Measurements from ENCODE around the gene SOX21. TPM values are rescaled to one million over a fixed set of nuclear protein-coding genes. Genes with fewer than 3 reads are reported as not detected.
A peak's percentile ranks its signal among the peaks of the same experiment; 100 is the strongest.

Gene SOX21
- total and polyA plus RNA-seq, 2 experiments from 2014 or later = 1.7 to 3.5 TPM

- peaks cover 49% of the 10 kb centered on the region for H3K4me1 ChIP-seq (ENCODE audit: insufficient read depth)
- H2AFZ ChIP-seq = no peak overlapping the region
- ATAC-seq (no peak), DNase-seq (ENCODE audit: low spot score) (peak; percentile 54)
- peaks cover 23% of the 10 kb centered on the region for H3K9me3 Mint-ChIP-seq
- H3K27me3 ChIP-seq (ENCODE audit: insufficient read depth) = peaks cover 79% of the 10 kb centered on the region
- no peak overlapping the region for H3K27ac Mint-ChIP-seq
- H4K20me1 ChIP-seq (replicated peaks; ENCODE audit: insufficient read depth) = no peaks in the 10 kb centered on the region
- H3K27me3 Mint-ChIP-seq (ENCODE audit: insufficient read depth, low read depth, poor library complexity) = peaks cover 79% of the 10 kb centered on the region
- peak overlapping the region; percentile 91 for H3K4me2 ChIP-seq
- H3K4me3 ChIP-seq = peak overlapping the region; percentile 61
- peaks cover 18% of the 10 kb centered on the region; the same call in 1 of the 2 replicates for H3F3A ChIP-seq (replicated peaks; ENCODE audit: low read depth)
- H3K9me2 ChIP-seq (ENCODE audit: insufficient read depth) = no peaks in the 10 kb centered on the region
- H3K27ac ChIP-seq (ENCODE audit: low read depth) = peak overlapping the region; percentile 86
- no peaks in the 10 kb centered on the region for H3K36me3 ChIP-seq (ENCODE audit: insufficient read depth)
- peaks cover 21% of the 10 kb centered on the region for H3K36me3 Mint-ChIP-seq (ENCODE audit: low read depth)
- H3K4me1 Mint-ChIP-seq = peaks cover 56% of the 10 kb centered on the region
- TF ChIP-seq, protein P1, sequence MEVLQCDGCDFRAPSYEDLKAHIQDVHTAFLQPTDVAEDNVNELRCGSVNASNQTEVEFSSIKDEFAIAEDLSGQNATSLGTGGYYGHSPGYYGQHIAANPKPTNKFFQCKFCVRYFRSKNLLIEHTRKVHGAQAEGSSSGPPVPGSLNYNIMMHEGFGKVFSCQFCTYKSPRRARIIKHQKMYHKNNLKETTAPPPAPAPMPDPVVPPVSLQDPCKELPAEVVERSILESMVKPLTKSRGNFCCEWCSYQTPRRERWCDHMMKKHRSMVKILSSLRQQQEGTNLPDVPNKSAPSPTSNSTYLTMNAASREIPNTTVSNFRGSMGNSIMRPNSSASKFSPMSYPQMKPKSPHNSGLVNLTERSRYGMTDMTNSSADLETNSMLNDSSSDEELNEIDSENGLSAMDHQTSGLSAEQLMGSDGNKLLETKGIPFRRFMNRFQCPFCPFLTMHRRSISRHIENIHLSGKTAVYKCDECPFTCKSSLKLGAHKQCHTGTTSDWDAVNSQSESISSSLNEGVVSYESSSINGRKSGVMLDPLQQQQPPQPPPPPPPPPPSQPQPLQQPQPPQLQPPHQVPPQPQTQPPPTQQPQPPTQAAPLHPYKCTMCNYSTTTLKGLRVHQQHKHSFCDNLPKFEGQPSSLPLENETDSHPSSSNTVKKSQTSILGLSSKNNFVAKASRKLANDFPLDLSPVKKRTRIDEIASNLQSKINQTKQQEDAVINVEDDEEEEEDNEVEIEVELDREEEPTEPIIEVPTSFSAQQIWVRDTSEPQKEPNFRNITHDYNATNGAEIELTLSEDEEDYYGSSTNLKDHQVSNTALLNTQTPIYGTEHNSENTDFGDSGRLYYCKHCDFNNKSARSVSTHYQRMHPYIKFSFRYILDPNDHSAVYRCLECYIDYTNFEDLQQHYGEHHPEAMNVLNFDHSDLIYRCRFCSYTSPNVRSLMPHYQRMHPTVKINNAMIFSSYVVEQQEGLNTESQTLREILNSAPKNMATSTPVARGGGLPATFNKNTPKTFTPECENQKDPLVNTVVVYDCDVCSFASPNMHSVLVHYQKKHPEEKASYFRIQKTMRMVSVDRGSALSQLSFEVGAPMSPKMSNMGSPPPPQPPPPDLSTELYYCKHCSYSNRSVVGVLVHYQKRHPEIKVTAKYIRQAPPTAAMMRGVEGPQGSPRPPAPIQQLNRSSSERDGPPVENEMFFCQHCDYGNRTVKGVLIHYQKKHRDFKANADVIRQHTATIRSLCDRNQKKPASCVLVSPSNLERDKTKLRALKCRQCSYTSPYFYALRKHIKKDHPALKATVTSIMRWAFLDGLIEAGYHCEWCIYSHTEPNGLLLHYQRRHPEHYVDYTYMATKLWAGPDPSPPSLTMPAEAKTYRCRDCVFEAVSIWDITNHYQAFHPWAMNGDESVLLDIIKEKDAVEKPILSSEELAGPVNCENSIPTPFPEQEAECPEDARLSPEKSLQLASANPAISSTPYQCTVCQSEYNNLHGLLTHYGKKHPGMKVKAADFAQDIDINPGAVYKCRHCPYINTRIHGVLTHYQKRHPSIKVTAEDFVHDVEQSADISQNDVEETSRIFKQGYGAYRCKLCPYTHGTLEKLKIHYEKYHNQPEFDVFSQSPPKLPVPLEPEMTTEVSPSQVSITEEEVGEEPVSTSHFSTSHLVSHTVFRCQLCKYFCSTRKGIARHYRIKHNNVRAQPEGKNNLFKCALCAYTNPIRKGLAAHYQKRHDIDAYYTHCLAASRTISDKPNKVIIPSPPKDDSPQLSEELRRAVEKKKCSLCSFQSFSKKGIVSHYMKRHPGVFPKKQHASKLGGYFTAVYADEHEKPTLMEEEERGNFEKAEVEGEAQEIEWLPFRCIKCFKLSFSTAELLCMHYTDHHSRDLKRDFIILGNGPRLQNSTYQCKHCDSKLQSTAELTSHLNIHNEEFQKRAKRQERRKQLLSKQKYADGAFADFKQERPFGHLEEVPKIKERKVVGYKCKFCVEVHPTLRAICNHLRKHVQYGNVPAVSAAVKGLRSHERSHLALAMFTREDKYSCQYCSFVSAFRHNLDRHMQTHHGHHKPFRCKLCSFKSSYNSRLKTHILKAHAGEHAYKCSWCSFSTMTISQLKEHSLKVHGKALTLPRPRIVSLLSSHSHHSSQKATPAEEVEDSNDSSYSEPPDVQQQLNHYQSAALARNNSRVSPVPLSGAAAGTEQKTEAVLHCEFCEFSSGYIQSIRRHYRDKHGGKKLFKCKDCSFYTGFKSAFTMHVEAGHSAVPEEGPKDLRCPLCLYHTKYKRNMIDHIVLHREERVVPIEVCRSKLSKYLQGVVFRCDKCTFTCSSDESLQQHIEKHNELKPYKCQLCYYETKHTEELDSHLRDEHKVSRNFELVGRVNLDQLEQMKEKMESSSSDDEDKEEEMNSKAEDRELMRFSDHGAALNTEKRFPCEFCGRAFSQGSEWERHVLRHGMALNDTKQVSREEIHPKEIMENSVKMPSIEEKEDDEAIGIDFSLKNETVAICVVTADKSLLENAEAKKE (CRISPR knock-in tag; IDR thresholded peaks at IDR 0.05) = no peak
- TF ChIP-seq EZH2 (IDR thresholded peaks at IDR 0.05; ENCODE audit: low read depth, unreplicated experiment) = peak; percentile 47
- peak overlapping the region; percentile 77 for H3K4me3 Mint-ChIP-seq
- no peaks in the 10 kb centered on the region for H3K79me2 ChIP-seq (replicated peaks; ENCODE audit: insufficient read depth)
These were observed 5.4 kb downstream of the SOX21 start for GRCh38 chr13:94706843-94707399.

DNA sequence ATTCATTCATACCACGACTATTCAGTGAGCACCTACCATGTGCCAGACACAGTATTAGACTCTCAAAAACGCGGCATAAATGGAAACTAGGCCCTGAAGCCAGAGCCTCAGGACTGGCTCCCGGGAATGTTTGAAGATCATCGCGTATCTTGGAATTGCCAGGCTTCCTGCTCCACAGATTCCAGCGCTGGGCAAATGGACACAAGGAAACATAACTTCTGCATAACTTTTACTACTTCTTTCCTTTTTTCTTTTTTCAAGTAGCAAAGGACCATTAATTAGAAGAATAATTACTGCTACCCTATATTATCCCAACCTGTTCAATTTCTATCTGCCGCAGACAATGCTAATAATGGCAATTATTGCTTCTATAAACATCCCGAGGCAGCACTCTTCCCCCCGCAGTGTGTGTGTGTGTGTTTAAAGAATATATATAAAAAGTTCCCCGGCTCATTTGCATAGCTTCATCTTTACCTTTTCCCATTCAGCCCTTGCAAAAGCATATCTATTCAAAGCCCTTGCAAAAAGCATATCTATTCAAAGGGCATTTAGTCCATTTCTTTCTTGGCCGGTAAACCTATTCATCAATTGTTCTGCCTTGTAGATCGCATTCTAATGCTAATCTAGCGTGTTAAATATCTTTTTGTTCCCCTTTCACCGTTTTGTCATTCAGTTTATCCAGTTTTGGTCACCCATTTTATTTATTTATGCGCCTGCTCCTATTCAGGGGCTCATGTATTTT is 6.1 kb downstream of the SOX21 start:
- Histone ChIP-seq H3K4me1 (ENCODE audit: insufficient read depth) (peaks cover 55% of the 10 kb centered on the region), H2AFZ (no peak overlapping the region), H3F3A (replicated peaks; ENCODE audit: low read depth) (peaks cover 18% of the 10 kb centered on the region; the same call in 1 of the 2 replicates), H3K27ac (ENCODE audit: low read depth) (peak overlapping the region; percentile 86), H3K79me2 (replicated peaks; ENCODE audit: insufficient read depth) (no peaks in the 10 kb centered on the region), H3K36me3 (ENCODE audit: insufficient read depth) (no peaks in the 10 kb centered on the region), H3K9me2 (ENCODE audit: insufficient read depth) (no peaks in the 10 kb centered on the region), H4K20me1 (replicated peaks; ENCODE audit: insufficient read depth) (no peaks in the 10 kb centered on the region), H3K27me3 (ENCODE audit: insufficient read depth) (peaks cover 81% of the 10 kb centered on the region), H3K4me2 (peak overlapping the region; percentile 91), H3K4me3 (peak overlapping the region; percentile 61)
- DNase-seq (ENCODE audit: low spot score) (peak; percentile 32), ATAC-seq (no peak)
- peaks cover 83% of the 10 kb centered on the region for H3K27me3 Mint-ChIP-seq (ENCODE audit: insufficient read depth, low read depth, poor library complexity)
- H3K27ac Mint-ChIP-seq = no peak overlapping the region
- peaks cover 59% of the 10 kb centered on the region for H3K4me1 Mint-ChIP-seq
- peaks cover 23% of the 10 kb centered on the region for H3K9me3 Mint-ChIP-seq
- peak overlapping the region; percentile 77 for H3K4me3 Mint-ChIP-seq
- no peak; the same call in 1 of the 2 replicates for TF ChIP-seq POLR2AphosphoS5 (IDR thresholded peaks at IDR 0.05; ENCODE audit: low read depth)
- TF ChIP-seq EZH2phosphoT487 (IDR thresholded peaks at IDR 0.05; ENCODE audit: unreplicated experiment) = no peak
- no peak for TF ChIP-seq ZNF331 (CRISPR knock-in tag; IDR thresholded peaks at IDR 0.05; ENCODE audit: low read depth)
- TF ChIP-seq NANOG (IDR thresholded peaks at IDR 0.05; ENCODE audit: borderline replicate concordance) = peak; percentile 56; the same call in 1 of the 2 replicates
- no peak for TF ChIP-seq ETS1 (IDR thresholded peaks at IDR 0.05)
- TF ChIP-seq STAT1 (IDR thresholded peaks at IDR 0.05; ENCODE audit: unreplicated experiment) = no peak
- TF ChIP-seq JUNB (IDR thresholded peaks at IDR 0.05; ENCODE audit: unreplicated experiment) = no peak
- TF ChIP-seq CTCF (conservative IDR thresholded peaks at IDR 0.05; ENCODE audit: low read depth in 2 of 2) = 0 out of 4 replicates have a peak, but pooled peaks of 1 of the 2 experiments have one; percentile 1
- no peak for TF ChIP-seq ZNF114 (CRISPR knock-in tag; IDR thresholded peaks at IDR 0.05)
- peaks cover 21% of the 10 kb centered on the region for H3K36me3 Mint-ChIP-seq (ENCODE audit: low read depth)

Measured in GM23338 (cell line).